Measurements from ENCODE around the gene OVCH1.

DNA sequence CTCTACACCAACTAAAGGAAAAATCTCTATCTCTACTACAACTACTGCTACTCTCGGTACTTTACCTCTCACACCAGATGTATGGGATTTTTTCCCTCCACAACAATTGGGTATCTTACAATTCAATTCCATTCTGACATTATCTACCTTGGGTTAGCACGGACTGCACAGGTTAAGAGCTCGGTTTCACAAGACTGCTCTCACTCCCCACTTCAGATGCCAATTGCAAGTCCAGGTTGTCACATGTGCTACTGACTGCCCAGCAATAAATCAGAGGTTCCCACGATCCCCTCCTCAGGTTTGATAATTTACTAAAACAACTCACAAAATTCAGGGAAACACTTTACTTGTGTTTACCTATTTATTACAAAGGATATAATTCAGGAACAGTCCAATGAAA, 58.0 kb downstream of the OVCH1 start:
- TF ChIP-seq, protein P1, sequence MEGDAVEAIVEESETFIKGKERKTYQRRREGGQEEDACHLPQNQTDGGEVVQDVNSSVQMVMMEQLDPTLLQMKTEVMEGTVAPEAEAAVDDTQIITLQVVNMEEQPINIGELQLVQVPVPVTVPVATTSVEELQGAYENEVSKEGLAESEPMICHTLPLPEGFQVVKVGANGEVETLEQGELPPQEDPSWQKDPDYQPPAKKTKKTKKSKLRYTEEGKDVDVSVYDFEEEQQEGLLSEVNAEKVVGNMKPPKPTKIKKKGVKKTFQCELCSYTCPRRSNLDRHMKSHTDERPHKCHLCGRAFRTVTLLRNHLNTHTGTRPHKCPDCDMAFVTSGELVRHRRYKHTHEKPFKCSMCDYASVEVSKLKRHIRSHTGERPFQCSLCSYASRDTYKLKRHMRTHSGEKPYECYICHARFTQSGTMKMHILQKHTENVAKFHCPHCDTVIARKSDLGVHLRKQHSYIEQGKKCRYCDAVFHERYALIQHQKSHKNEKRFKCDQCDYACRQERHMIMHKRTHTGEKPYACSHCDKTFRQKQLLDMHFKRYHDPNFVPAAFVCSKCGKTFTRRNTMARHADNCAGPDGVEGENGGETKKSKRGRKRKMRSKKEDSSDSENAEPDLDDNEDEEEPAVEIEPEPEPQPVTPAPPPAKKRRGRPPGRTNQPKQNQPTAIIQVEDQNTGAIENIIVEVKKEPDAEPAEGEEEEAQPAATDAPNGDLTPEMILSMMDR (IDR thresholded peaks at IDR 0.05; ENCODE audit: low read depth, low read length), result no peak
- no peak for TF ChIP-seq POLR2A (IDR thresholded peaks at IDR 0.05; ENCODE audit: extremely low read depth, insufficient read length)
- TF ChIP-seq, protein P2, sequence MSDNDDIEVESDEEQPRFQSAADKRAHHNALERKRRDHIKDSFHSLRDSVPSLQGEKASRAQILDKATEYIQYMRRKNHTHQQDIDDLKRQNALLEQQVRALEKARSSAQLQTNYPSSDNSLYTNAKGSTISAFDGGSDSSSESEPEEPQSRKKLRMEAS (IDR thresholded peaks at IDR 0.05; ENCODE audit: low read depth, low read length), result no peak
- TF ChIP-seq MYC (IDR thresholded peaks at IDR 0.05; ENCODE audit: low read depth, low read length), result no peak

All from NB4 (cell line).